Measurements from ENCODE around the gene BRD4.

The BRD4 gene

DNA sequence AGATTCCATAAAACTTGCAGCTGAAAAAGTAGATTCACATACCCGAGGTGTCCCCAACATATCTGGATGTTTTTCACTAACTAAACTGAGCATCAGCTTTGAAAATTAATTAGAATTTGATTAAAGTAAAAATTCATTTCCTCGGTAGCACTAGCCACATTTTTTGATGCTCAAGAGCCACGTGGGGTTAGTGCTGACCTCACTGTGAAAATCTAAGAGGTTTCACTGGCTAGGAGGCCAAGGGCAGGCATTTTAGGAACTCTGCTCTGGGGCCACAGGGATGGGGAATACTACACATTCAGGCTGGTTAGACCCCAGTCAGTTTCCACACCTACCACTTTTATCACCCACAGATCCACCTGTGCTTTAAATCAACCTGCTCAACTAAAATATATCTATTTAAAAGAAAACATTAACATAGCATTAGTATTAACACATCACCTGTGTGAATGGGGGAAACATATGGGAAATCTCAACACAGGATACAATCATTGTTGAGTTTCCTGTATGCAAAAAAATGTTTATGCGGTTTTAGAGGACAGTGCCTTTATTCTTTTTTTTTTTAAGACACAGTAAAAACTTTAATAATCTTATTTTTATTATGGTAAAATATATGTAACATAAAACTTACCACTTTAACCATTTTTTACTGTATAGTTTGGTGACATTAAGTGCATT is 45.5 kb downstream of the BRD4 start:
- no CpG with 5 or more reads among the region's 4 CpGs for WGBS (ENCODE audit: insufficient coverage)
- POLR2A ChIA-PET, result no interaction called here
- no peak overlapping the region for H3K27ac ChIP-seq (ENCODE audit: insufficient read depth in 1 of 2, low read depth in 1 of 2, low read length in 2 of 2, poor library complexity in 1 of 2, severe bottlenecking in 2 of 2)

DNA sequence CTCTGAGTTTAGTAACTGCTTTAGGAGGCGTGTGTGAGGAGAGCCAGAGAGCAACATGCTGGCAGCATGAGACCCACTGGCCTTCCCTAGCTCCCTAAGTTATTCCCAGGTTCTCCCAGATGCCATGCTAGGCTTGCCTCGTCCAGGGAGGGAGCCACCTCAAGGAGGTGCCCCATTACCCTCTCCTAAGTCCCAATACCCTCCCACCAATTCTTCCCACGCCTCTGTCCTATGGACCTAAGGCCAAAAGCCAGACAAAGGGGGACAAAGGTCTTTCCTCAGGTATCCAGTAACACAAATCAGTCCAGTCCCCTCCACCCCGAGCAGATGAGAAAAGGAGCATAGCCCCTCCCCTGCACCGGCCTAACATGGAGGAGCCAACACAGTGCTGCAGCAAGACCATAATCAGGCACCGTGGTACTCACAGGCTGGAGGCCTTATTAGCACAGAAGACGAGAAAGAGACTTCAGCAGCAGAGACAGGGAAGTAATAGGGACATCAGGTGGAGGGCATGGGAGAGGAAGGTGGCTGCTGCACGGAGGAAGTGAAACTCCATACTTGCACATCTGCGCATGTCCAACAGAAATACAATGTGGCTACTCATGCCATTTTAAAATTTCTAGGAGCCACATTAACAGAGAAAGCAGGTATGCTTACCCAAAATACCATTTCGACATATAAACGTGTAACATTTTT is 46.3 kb downstream of the BRD4 start:
- peaks cover 36 to 87% (median 70%) of the 10 kb centered on the region in 4 experiments for H3K4me1 ChIP-seq (ENCODE audit: control extremely low read depth in 1 of 4, control insufficient read depth in 4 of 4, insufficient read depth in 4 of 4, low read length in 3 of 4)
- ChIA-PET CTCF (no interaction called here), POLR2A (no interaction called here)
- H3K4me3 ChIP-seq (ENCODE audit: control insufficient read depth in 1 of 7, extremely low read depth in 1 of 7, insufficient read depth in 4 of 7, low read depth in 2 of 7, low read length in 6 of 7), result no peak overlapping the region
- DNase-seq, result no peak
- peaks cover 0 to 4% (median 0%) of the 10 kb centered on the region in 4 experiments for H3K36me3 ChIP-seq (ENCODE audit: control insufficient read depth in 4 of 4, insufficient read depth in 4 of 4, low read length in 3 of 4)
- H3K27ac ChIP-seq (ENCODE audit: insufficient read depth in 1 of 2, low read depth in 1 of 2, low read length in 2 of 2, poor library complexity in 1 of 2, severe bottlenecking in 2 of 2), result no peak overlapping the region
- WGBS (ENCODE audit: insufficient coverage), result 83% methylated on average over 8 of the region's 11 CpGs
- H3K27me3 ChIP-seq (replicated peaks in 2 of 5; ENCODE audit: control insufficient read depth in 4 of 5, insufficient read depth in 5 of 5, low read length in 4 of 5), result no peaks in the 10 kb centered on the region
- H3K9me3 ChIP-seq (ENCODE audit: control extremely low read depth in 1 of 5, control insufficient read depth in 4 of 5, insufficient read depth in 2 of 5, low read depth in 1 of 5, low read length in 4 of 5), result no peaks in the 10 kb centered on the region

More for the DNA sequence above, 45.5 kb downstream of the BRD4 start:
- peaks cover 41 to 91% (median 76%) of the 10 kb centered on the region in 4 experiments for H3K4me1 ChIP-seq (ENCODE audit: control extremely low read depth in 1 of 4, control insufficient read depth in 4 of 4, insufficient read depth in 4 of 4, low read length in 3 of 4)
- peak in 2 of 3 donors; percentile 47 to 70 for DNase-seq
- CTCF ChIA-PET, result no interaction called here
- no peak overlapping the region for H3K4me3 ChIP-seq (ENCODE audit: control insufficient read depth in 1 of 7, extremely low read depth in 1 of 7, insufficient read depth in 4 of 7, low read depth in 2 of 7, low read length in 6 of 7)
- H3K36me3 ChIP-seq (ENCODE audit: control insufficient read depth in 4 of 4, insufficient read depth in 4 of 4, low read length in 3 of 4), result peaks cover 0 to 4% (median 0%) of the 10 kb centered on the region in 4 experiments
- no peaks in the 10 kb centered on the region for H3K9me3 ChIP-seq (ENCODE audit: control extremely low read depth in 1 of 5, control insufficient read depth in 4 of 5, insufficient read depth in 2 of 5, low read depth in 1 of 5, low read length in 4 of 5)
- no peaks in the 10 kb centered on the region for H3K27me3 ChIP-seq (replicated peaks in 2 of 5; ENCODE audit: control insufficient read depth in 4 of 5, insufficient read depth in 5 of 5, low read length in 4 of 5)

DNA sequence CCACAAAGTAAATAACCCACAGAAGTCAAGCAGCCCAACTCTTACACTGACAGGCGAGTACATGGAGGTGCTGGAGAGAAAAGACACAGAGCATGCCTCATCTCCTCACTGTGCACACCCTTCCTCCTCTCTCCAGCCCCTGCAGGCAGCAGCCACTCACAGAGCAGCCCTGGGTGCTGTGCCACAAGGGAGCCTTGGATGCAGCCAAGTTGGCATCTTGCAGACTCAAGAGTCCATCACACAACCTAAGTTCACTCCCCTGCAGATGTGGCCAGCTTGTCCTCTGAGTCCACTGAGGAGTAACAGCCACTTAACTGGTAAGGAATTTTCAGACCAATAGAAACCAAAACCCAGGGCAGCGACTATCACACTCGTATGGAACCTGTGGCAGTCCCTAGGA is 47.4 kb downstream of the BRD4 start:
- H3K4me1 ChIP-seq (ENCODE audit: control extremely low read depth in 1 of 4, control insufficient read depth in 4 of 4, insufficient read depth in 4 of 4, low read length in 3 of 4), result peaks cover 26 to 87% (median 71%) of the 10 kb centered on the region in 4 experiments
- no peak overlapping the region for H3K27ac ChIP-seq (ENCODE audit: insufficient read depth in 1 of 2, low read depth in 1 of 2, low read length in 2 of 2, poor library complexity in 1 of 2, severe bottlenecking in 2 of 2)
- H3K36me3 ChIP-seq (ENCODE audit: control insufficient read depth in 4 of 4, insufficient read depth in 4 of 4, low read length in 3 of 4), result peaks cover 0 to 4% (median 0%) of the 10 kb centered on the region in 4 experiments
- peak overlapping the region in 1 of 7 experiments; percentile 2 for H3K4me3 ChIP-seq (ENCODE audit: control insufficient read depth in 1 of 7, extremely low read depth in 1 of 7, insufficient read depth in 4 of 7, low read depth in 2 of 7, low read length in 6 of 7)
- ChIA-PET POLR2A (no interaction called here), CTCF (interaction anchor here (0.8 to 0.9 kb wide), 2 partner anchors 10 to 19 kb away, joined by 3 read pairs; no protein-coding TSS in a partner anchor)
- no peaks in the 10 kb centered on the region for H3K9me3 ChIP-seq (ENCODE audit: control extremely low read depth in 1 of 5, control insufficient read depth in 4 of 5, insufficient read depth in 2 of 5, low read depth in 1 of 5, low read length in 4 of 5)
- WGBS (ENCODE audit: insufficient coverage), result 90% methylated on average over 2 of the region's 3 CpGs
- H3K27me3 ChIP-seq (replicated peaks in 2 of 5; ENCODE audit: control insufficient read depth in 4 of 5, insufficient read depth in 5 of 5, low read length in 4 of 5), result no peaks in the 10 kb centered on the region
- DNase-seq, result no peak

DNA sequence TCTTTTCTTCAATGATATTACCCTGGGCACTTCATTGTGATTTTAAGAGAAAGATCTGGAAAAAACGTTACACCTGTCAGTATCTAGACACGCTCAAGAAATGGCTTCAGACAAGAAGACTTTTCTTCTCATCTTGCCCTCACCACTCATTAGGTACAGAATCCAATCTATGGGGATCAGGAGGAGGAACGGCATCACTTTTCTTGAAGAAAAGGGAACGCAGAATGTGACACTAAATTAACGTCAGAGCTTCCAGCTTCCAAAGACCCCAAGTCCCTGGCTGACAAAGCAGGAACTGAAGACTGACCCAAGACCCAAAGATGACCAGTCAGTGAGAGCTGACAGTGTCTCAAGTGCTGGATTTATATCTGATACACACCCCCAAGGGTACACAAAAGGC is 48.2 kb downstream of the BRD4 start:
- Histone ChIP-seq H3K27me3 (replicated peaks in 2 of 5; ENCODE audit: control insufficient read depth in 4 of 5, insufficient read depth in 5 of 5, low read length in 4 of 5) (no peaks in the 10 kb centered on the region), H3K27ac (ENCODE audit: insufficient read depth in 1 of 2, low read depth in 1 of 2, low read length in 2 of 2, poor library complexity in 1 of 2, severe bottlenecking in 2 of 2) (no peak overlapping the region), H3K4me3 (ENCODE audit: control insufficient read depth in 1 of 7, extremely low read depth in 1 of 7, insufficient read depth in 4 of 7, low read depth in 2 of 7, low read length in 6 of 7) (no peak overlapping the region), H3K4me1 (ENCODE audit: control extremely low read depth in 1 of 4, control insufficient read depth in 4 of 4, insufficient read depth in 4 of 4, low read length in 3 of 4) (peaks cover 25 to 89% (median 73%) of the 10 kb centered on the region in 4 experiments), H3K36me3 (ENCODE audit: control insufficient read depth in 4 of 4, insufficient read depth in 4 of 4, low read length in 3 of 4) (peaks cover 0 to 4% (median 0%) of the 10 kb centered on the region in 4 experiments), H3K9me3 (ENCODE audit: control extremely low read depth in 1 of 5, control insufficient read depth in 4 of 5, insufficient read depth in 2 of 5, low read depth in 1 of 5, low read length in 4 of 5) (no peaks in the 10 kb centered on the region)
- POLR2A ChIA-PET, result no interaction called here
- DNase-seq, result no peak
- 89% methylated on average over 1 of the region's 5 CpGs for WGBS (ENCODE audit: insufficient coverage)
- CTCF ChIA-PET, result interaction anchor here (0.8 to 1.9 kb wide), 5 partner anchors 10 to 20 kb away, joined by 3 to 7 read pairs (median 4); no protein-coding TSS in a partner anchor

DNA sequence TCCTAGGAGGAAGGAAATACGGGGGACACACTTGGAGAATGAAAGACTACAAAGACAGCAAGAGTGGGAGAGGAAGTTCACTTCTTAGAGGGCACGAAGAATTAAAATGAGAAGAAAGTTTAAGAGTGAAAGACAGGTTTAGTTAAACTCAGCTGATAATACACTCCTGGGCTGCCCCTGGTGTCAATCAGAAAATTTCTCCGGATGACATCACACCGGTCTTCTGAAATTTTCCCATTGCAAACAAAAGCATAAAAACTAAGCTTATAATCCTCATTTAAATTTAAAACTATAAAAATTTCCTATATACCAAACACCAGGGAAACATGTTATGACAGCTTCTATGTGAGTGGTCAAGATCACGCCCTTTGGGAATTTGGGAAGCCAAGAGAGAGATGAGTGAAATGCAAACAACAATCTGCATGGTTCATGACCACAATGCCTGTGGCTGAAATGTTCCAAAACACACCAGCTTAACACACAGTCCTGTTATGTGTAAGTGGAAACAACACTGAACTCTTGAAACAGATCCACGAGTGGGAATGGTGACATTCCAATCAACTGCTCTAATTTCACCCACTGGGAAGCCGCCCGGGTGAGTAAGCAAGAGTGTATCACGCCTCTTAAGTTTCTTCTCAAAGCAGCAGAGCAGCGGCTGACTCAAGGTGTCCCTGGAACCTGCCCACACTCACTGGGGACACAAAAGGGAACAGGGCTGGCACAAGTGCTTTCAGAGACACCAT is 49.0 kb downstream of the BRD4 start:
- H3K36me3 ChIP-seq (ENCODE audit: control insufficient read depth in 4 of 4, insufficient read depth in 4 of 4, low read length in 3 of 4), result peaks cover 0 to 2% (median 0%) of the 10 kb centered on the region in 4 experiments
- DNase-seq, result no peak
- no peak overlapping the region for H3K27ac ChIP-seq (ENCODE audit: insufficient read depth in 1 of 2, low read depth in 1 of 2, low read length in 2 of 2, poor library complexity in 1 of 2, severe bottlenecking in 2 of 2)
- WGBS (ENCODE audit: insufficient coverage), result 77% methylated on average over 8 of the region's 10 CpGs
- H3K4me3 ChIP-seq (ENCODE audit: control insufficient read depth in 1 of 7, extremely low read depth in 1 of 7, insufficient read depth in 4 of 7, low read depth in 2 of 7, low read length in 6 of 7), result no peak overlapping the region
- ChIA-PET POLR2A (no interaction called here), CTCF (interaction anchor here (0.7 to 1.9 kb wide), 11 partner anchors 8 to 136 kb away, joined by 3 to 7 read pairs (median 4); partner anchors contain the start of gene AKAP8L)
- H3K4me1 ChIP-seq (ENCODE audit: control extremely low read depth in 1 of 4, control insufficient read depth in 4 of 4, insufficient read depth in 4 of 4, low read length in 3 of 4), result peaks cover 22 to 88% (median 69%) of the 10 kb centered on the region in 4 experiments
- no peaks in the 10 kb centered on the region for H3K9me3 ChIP-seq (ENCODE audit: control extremely low read depth in 1 of 5, control insufficient read depth in 4 of 5, insufficient read depth in 2 of 5, low read depth in 1 of 5, low read length in 4 of 5)
- no peaks in the 10 kb centered on the region for H3K27me3 ChIP-seq (replicated peaks in 2 of 5; ENCODE audit: control insufficient read depth in 4 of 5, insufficient read depth in 5 of 5, low read length in 4 of 5)

DNA sequence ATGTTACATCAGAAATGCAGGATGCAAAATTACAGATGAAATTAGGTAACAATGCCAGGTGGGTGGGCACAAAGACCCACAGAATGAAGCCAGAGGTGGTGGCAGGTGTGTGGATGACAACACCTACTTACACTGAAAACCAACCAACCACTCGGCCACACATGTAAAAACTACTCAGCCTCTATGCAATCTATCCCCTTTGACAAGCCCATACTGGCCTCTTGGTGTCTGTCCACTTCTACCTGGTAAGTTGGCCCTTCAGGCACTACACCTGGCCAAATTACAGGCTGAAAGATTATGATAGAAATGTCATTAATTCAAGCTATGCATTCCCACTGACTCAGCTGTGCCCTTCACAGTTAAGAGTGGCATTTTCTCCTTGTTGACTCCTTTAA is 50.0 kb downstream of the BRD4 start:
- CTCF ChIA-PET, result interaction anchor here (0.7 to 1.9 kb wide), 8 partner anchors 9 to 137 kb away, joined by 3 to 7 read pairs (median 4); partner anchors contain the start of gene AKAP8L
- H3K9me3 ChIP-seq (ENCODE audit: control extremely low read depth in 1 of 5, control insufficient read depth in 4 of 5, insufficient read depth in 2 of 5, low read depth in 1 of 5, low read length in 4 of 5), result no peaks in the 10 kb centered on the region
- no CpG with 5 or more reads among the region's 1 CpG for whole genome bisulfite sequencing (ENCODE audit: insufficient coverage)
- no peak overlapping the region for H3K4me3 ChIP-seq (ENCODE audit: control insufficient read depth in 1 of 7, extremely low read depth in 1 of 7, insufficient read depth in 4 of 7, low read depth in 2 of 7, low read length in 6 of 7)
- H3K4me1 ChIP-seq (ENCODE audit: control extremely low read depth in 1 of 4, control insufficient read depth in 4 of 4, insufficient read depth in 4 of 4, low read length in 3 of 4), result peaks cover 15 to 82% (median 62%) of the 10 kb centered on the region in 4 experiments
- DNase-seq, result no peak
- POLR2A ChIA-PET, result interaction anchor here (0.7 kb wide), 1 partner anchor 70 kb away, joined by 3 read pairs; no protein-coding TSS in a partner anchor
- no peaks in the 10 kb centered on the region for H3K36me3 ChIP-seq (ENCODE audit: control insufficient read depth in 4 of 4, insufficient read depth in 4 of 4, low read length in 3 of 4)
- no peaks in the 10 kb centered on the region for H3K27me3 ChIP-seq (replicated peaks in 2 of 5; ENCODE audit: control insufficient read depth in 4 of 5, insufficient read depth in 5 of 5, low read length in 4 of 5)
- H3K27ac ChIP-seq (ENCODE audit: insufficient read depth in 1 of 2, low read depth in 1 of 2, low read length in 2 of 2, poor library complexity in 1 of 2, severe bottlenecking in 2 of 2), result no peak overlapping the region
